ENCODE measurements around the gene UBR3. TPM values are rescaled to one million over a fixed set of nuclear protein-coding genes. Genes with fewer than 3 reads are reported as not detected.

UBR3 gene
- total RNA-seq, 1 experiment from 2014 or later: 48.9 TPM

DNA sequence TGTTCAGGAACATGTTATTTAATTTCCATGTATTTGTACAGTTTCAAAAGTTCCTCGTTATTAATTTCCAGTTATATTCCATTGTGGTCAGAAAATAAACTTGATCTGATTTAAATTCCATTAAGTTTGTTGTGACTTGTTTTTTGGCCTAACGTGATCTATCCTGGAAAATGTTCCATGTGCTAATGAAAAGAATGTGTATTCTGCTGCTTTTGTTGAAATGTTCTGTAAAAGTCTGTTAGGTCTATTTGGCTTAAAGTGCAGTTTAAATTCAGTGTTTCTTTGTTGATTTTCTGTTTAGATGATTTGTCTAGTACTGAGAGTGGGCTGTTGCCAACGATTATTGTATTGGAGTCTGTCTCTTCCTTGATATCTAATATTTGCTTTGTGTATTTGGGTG lies 148.0 kb downstream of the UBR3 start:
- H3K4me3 ChIP-seq (ENCODE audit: low read depth, low read length, poor library complexity, severe bottlenecking): no peak overlapping the region
- H3K9me3 ChIP-seq (ENCODE audit: low read depth, low read length, poor library complexity, severe bottlenecking): peaks cover 16% of the 10 kb centered on the region
- TF ChIP-seq, protein P1, sequence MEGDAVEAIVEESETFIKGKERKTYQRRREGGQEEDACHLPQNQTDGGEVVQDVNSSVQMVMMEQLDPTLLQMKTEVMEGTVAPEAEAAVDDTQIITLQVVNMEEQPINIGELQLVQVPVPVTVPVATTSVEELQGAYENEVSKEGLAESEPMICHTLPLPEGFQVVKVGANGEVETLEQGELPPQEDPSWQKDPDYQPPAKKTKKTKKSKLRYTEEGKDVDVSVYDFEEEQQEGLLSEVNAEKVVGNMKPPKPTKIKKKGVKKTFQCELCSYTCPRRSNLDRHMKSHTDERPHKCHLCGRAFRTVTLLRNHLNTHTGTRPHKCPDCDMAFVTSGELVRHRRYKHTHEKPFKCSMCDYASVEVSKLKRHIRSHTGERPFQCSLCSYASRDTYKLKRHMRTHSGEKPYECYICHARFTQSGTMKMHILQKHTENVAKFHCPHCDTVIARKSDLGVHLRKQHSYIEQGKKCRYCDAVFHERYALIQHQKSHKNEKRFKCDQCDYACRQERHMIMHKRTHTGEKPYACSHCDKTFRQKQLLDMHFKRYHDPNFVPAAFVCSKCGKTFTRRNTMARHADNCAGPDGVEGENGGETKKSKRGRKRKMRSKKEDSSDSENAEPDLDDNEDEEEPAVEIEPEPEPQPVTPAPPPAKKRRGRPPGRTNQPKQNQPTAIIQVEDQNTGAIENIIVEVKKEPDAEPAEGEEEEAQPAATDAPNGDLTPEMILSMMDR (conservative IDR thresholded peaks at IDR 0.05; ENCODE audit: low read depth, low read length): no peak
- no peak for TF ChIP-seq EZH2 (IDR thresholded peaks at IDR 0.05; ENCODE audit: borderline replicate concordance, low read depth, low read length, poor library complexity, severe bottlenecking)
- H3K4me1 ChIP-seq (ENCODE audit: insufficient read depth, low read length, poor library complexity, severe bottlenecking): no peaks in the 10 kb centered on the region
- ChIA-PET CTCF (no interaction called here), POLR2A (ENCODE audit: low non-redundant PET) (no interaction called here)
- H3K27me3 ChIP-seq (replicated peaks; ENCODE audit: insufficient read depth, low read depth, low read length, poor library complexity): no peaks in the 10 kb centered on the region
- no TSS peak for BruUV-seq (replicated peaks)
- no peak overlapping the region for H3K27ac ChIP-seq (ENCODE audit: low read depth, low read length, poor library complexity, severe bottlenecking)
- DNase-seq (ENCODE audit: low spot score): no peak
- H3K36me3 ChIP-seq (ENCODE audit: insufficient read depth, low read length, poor library complexity, severe bottlenecking): no peaks in the 10 kb centered on the region
- intact Hi-C loops (cut with micrococcal nuclease; ENCODE audit: unreplicated experiment): no loop called here

DNA sequence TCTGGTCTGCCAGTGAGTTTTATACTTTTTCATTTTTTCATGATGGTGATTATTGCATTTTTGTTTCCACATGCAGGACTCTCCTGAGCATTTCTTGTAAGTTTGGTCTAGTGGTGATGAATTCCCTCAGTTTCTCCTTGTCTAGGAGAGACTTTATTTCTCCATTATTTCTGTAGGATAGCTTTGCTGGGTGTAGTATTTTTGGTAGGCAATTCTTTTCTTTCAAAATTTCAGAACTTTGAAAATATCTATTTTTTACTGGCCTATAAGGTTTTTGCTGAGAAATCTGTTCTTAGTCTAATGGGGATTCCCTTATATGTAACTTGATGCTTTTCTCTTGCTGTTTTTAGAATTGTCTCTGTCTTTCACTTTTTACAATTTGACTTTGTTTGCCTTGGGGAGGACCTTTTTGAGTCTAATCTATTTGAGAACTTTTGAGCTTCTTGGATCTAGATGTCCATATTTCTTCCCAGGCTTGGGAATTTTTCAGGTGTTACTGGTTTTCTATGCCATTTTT lies 149.1 kb downstream of the UBR3 start:
- Histone ChIP-seq H3K36me3 (ENCODE audit: insufficient read depth, low read length, poor library complexity, severe bottlenecking) (no peaks in the 10 kb centered on the region), H3K27me3 (replicated peaks; ENCODE audit: insufficient read depth, low read depth, low read length, poor library complexity) (no peaks in the 10 kb centered on the region), H3K4me3 (ENCODE audit: low read depth, low read length, poor library complexity, severe bottlenecking) (no peak overlapping the region), H3K27ac (ENCODE audit: low read depth, low read length, poor library complexity, severe bottlenecking) (no peak overlapping the region), H3K4me1 (ENCODE audit: insufficient read depth, low read length, poor library complexity, severe bottlenecking) (no peaks in the 10 kb centered on the region), H3K9me3 (ENCODE audit: low read depth, low read length, poor library complexity, severe bottlenecking) (peaks cover 16% of the 10 kb centered on the region)
- POLR2A ChIA-PET (ENCODE audit: low non-redundant PET): no interaction called here
- intact Hi-C loops (cut with micrococcal nuclease; ENCODE audit: unreplicated experiment): no loop called here
- TF ChIP-seq EZH2 (IDR thresholded peaks at IDR 0.05; ENCODE audit: borderline replicate concordance, low read depth, low read length, poor library complexity, severe bottlenecking): no peak
- TF ChIP-seq, protein P1 (conservative IDR thresholded peaks at IDR 0.05; ENCODE audit: low read depth, low read length): no peak
- CTCF ChIA-PET: no interaction called here
- no TSS peak for BruUV-seq (replicated peaks)
- DNase-seq (ENCODE audit: low spot score): no peak

DNA sequence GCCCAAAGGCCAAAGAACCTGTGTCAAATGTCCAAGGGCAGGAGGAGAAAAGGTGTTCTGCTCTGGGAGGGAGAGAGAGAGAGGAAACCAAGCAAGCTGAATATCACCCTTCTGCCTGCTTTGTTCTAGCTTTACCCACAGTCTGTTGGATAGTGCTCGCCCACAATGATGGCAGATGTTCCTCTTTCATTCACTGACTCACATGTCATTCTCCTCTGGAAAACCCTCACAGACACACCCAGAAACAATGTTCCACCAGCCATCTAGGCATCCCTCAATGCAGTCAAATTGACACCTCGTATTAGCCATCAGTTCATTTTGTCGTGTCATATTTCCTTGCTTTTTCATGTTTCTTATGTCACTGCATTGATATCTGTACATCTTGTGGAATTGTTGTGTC lies 150.3 kb downstream of the UBR3 start:
- no peak overlapping the region for H3K4me3 ChIP-seq (ENCODE audit: low read depth, low read length, poor library complexity, severe bottlenecking)
- TF ChIP-seq, protein P1 (conservative IDR thresholded peaks at IDR 0.05; ENCODE audit: low read depth, low read length): no peak
- TF ChIP-seq EZH2 (IDR thresholded peaks at IDR 0.05; ENCODE audit: borderline replicate concordance, low read depth, low read length, poor library complexity, severe bottlenecking): no peak
- ChIA-PET CTCF (no interaction called here), POLR2A (ENCODE audit: low non-redundant PET) (no interaction called here)
- intact Hi-C loops (cut with micrococcal nuclease; ENCODE audit: unreplicated experiment): no loop called here
- H3K9me3 ChIP-seq (ENCODE audit: low read depth, low read length, poor library complexity, severe bottlenecking): peaks cover 16% of the 10 kb centered on the region
- H3K36me3 ChIP-seq (ENCODE audit: insufficient read depth, low read length, poor library complexity, severe bottlenecking): no peaks in the 10 kb centered on the region
- no peak for DNase-seq (ENCODE audit: low spot score)
- BruUV-seq (replicated peaks): no TSS peak
- H3K4me1 ChIP-seq (ENCODE audit: insufficient read depth, low read length, poor library complexity, severe bottlenecking): no peaks in the 10 kb centered on the region
- H3K27me3 ChIP-seq (replicated peaks; ENCODE audit: insufficient read depth, low read depth, low read length, poor library complexity): no peaks in the 10 kb centered on the region
- no peak overlapping the region for H3K27ac ChIP-seq (ENCODE audit: low read depth, low read length, poor library complexity, severe bottlenecking)

All from A673 (cell line).